Measurements from ENCODE around the gene ROBO4.

- TF ChIP-seq, protein P1, sequence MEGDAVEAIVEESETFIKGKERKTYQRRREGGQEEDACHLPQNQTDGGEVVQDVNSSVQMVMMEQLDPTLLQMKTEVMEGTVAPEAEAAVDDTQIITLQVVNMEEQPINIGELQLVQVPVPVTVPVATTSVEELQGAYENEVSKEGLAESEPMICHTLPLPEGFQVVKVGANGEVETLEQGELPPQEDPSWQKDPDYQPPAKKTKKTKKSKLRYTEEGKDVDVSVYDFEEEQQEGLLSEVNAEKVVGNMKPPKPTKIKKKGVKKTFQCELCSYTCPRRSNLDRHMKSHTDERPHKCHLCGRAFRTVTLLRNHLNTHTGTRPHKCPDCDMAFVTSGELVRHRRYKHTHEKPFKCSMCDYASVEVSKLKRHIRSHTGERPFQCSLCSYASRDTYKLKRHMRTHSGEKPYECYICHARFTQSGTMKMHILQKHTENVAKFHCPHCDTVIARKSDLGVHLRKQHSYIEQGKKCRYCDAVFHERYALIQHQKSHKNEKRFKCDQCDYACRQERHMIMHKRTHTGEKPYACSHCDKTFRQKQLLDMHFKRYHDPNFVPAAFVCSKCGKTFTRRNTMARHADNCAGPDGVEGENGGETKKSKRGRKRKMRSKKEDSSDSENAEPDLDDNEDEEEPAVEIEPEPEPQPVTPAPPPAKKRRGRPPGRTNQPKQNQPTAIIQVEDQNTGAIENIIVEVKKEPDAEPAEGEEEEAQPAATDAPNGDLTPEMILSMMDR (IDR thresholded peaks at IDR 0.05), result no peak
- no peak for TF ChIP-seq POLR2A (IDR thresholded peaks at IDR 0.05)
Measured at GRCh38 chr11:124863137-124863825, 34.4 kb downstream of the ROBO4 start.

Measured in esophagus squamous epithelium (tissue), 4 donors.